Measurements from ENCODE around the gene CYTH2.

CYTH2 gene, protein sequence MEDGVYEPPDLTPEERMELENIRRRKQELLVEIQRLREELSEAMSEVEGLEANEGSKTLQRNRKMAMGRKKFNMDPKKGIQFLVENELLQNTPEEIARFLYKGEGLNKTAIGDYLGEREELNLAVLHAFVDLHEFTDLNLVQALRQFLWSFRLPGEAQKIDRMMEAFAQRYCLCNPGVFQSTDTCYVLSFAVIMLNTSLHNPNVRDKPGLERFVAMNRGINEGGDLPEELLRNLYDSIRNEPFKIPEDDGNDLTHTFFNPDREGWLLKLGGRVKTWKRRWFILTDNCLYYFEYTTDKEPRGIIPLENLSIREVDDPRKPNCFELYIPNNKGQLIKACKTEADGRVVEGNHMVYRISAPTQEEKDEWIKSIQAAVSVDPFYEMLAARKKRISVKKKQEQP

DNA sequence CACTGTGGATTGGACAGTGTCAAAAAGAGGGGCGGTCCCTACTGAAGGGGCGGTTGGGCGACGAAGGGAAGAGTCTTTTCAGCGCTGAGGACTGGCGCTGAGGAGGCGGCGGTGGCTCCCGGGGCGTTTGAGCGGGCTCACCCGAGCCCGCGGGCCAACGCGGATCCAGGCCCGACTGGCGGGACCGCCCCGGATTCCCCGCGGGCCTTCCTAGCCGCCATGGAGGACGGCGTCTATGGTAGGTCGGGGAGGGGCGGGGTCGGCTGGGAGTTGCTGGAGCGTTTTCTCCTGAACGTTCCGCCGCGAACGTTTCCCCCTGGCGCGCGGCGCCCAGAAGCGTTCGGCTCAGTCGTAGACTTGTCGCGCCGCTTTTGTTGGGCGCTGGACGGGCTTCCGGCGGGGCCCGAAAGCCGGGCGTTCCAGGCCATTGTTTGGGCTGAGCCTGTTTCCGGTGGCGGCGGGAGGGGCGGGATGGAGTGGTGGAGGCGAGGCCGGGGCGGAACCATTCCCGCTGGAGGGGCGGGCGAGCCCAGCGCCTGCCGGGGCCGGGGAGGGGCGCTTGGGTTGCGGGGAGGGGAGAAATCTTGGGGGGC is at the start of gene CYTH2:
Gene CYTH2, plus strand, starts transcription at position 81 of the 593 bp plus-strand sequence. Its CDS starts 139 bp downstream, at position 220.
- DNase-seq, result no peak

DNA sequence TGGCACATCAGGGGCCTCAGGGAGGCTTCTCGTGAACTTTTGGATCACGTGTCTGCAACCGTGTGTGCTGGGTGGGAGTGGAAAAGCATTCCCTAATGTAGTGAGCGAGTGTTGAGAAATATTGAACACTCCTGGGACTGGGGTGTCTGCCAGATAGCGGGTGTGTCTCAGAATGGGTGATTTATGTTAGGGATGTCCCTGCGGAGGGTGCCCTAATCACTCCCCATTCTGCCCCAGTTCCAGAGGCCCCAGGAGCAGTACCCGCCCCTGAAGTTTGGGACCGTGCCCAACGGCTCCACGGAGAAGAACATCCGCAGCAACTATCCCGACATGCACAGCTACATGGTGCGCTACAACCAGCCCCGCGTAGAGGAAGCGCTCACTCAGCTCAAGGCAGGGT is 47.6 kb upstream of the CYTH2 start:
- DNase-seq, result no peak

DNA sequence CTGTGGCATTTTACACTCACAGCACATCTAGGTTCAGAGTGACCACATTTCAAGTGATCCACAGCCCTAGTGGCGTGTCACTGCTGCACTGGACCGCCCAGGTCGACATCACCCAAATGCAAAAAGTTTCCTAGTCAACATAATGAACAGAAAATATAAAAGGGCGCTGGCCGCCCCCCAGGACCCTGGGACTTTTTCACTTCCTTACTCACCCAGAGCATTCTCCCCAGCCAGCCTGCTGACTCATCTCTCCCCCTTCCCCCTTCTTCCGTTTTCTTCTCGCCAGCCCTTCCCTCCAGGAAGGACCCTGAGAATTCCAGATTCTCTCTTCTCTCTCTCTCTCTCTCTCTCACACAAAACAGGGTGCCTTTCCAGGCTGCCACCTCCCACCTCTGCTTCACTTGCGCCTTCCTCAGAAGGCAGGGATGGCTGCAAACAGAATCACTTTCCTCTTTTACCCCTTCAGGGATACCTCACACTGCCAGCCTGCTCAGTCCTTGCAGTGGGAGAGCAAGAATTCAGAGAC is 44.4 kb upstream of the CYTH2 start:
- DNase-seq, result no peak

DNA sequence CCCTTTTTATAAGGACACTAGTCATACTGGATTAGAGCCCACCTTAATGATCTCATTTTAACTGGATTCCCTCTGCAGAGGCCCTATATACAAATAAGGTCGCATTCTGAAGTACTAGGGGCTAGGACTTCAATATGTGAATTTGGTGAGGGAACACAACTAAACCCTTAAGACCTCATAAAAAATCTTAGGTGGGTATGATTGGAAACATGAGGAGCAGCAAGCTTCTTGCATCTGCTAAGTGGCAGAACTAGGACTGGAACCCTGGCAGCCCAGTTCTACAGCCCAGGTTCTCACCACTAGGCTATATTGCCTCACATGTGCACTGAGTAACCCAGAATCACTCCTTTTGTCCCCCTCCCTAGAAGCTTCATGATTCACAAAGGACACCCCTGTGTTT is 40.5 kb upstream of the CYTH2 start:
- no peak for DNase-seq

DNA sequence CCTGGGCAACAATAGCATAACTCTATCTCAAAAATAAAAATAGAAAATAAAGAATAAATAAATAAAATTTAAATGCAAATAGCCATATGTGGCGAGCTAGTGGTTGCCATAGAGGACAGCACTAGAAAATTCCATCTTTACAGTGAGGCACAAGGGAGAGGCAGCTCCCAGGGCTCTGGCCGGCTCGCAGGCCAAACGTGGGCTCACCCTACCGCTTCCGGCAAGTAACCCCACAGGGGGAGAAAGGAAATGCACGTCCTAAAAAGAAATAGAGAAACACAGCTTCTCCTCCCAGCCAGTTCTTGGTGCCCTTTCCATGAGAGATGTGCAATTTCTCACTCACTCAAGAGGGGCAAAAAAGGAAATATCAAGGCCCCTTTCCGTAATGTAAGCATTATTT is 35.8 kb upstream of the CYTH2 start:
- DNase-seq, result no peak

DNA sequence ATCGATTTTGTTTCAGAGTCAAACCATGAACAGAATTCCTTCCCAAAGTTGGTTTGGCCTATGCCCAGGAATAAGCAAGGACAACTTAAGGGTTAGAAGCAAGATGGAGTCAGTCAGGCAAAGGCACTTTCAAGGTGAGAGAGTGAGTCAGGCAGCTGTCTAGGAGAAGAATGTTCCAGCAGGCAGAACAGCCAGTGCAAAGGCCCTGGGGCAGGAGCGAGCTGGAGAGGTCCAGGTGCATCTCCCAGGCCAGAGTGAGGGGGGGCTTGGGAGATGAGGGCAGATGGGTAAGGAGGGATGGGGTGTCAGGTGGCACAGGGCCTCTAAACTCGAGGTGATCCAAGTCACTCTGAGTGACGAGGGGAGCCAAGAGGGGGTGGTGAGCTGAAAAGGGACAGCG is 32.6 kb upstream of the CYTH2 start:
- DNase-seq, result no peak

DNA sequence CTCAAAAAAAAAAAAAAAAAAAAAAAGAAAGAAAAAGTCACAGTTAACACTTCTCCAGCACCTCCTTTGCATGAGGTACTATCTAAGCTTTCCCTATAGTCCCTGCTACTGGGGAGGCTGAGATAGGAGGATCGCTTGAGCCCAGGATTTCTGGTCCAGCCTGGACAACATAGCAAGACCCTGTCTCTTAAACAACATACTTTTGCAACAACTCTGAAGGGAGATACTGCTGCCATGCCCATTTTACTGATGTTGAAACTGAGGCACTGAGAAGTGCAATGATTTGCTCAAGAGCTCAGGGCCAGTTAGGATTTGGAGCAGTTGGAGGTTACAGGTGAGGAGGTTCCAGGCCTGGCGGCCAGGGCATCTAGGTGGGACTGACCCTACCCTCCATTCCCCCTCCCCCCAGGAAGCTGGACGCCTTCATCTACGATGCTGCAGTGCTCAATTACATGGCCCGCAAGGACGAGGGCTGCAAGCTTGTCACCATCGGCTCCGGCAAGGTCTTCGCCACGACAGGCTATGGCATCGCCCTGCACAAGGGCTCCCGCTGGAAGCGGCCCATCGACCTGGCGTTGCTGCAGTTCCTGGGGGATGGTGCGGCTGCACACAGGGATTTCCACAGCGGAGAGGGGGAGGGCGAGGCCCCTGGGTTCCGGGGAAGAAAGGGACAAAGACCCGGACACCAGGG is 27.7 kb upstream of the CYTH2 start:
- no peak for DNase-seq

DNA sequence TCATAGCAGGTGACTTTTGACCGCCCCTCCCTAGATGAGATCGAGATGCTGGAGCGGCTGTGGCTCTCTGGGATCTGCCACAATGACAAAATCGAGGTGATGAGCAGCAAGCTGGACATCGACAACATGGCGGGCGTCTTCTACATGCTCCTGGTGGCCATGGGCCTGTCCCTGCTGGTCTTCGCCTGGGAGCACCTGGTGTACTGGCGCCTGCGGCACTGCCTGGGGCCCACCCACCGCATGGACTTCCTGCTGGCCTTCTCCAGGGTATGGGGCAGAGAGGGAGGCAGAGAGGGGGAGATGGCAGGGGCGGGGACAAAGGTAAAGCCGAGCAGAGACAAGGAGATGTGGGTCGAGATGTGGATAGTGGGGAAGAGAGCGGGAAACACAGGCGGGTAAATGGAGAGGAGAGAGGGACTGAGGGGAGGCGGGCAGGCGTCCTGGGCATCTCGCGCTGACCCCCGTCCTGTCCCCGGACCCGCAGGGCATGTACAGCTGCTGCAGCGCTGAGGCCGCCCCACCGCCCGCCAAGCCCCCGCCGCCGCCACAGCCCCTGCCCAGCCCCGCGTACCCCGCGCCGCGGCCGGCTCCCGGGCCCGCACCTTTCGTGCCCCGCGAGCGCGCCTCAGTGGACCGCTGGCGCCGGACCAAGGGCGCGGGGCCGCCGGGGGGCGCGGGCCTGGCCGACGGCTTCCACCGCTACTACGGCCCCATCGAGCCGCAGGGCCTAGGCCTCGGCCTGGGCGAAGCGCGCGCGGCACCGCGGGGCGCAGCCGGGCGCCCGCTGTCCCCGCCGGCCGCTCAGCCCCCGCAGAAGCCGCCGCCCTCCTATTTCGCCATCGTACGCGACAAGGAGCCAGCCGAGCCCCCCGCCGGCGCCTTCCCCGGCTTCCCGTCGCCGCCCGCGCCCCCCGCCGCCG is 26.8 kb upstream of the CYTH2 start:
- no peak for DNase-seq

DNA sequence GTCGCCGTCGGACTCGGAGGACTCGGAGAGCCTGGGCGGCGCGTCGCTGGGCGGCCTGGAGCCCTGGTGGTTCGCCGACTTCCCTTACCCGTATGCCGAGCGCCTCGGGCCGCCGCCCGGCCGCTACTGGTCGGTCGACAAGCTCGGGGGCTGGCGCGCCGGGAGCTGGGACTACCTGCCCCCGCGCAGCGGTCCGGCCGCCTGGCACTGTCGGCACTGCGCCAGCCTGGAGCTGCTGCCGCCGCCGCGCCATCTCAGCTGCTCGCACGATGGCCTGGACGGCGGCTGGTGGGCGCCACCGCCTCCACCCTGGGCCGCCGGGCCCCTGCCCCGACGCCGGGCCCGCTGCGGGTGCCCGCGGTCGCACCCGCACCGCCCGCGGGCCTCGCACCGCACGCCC is 25.9 kb upstream of the CYTH2 start:
- no peak for DNase-seq

DNA sequence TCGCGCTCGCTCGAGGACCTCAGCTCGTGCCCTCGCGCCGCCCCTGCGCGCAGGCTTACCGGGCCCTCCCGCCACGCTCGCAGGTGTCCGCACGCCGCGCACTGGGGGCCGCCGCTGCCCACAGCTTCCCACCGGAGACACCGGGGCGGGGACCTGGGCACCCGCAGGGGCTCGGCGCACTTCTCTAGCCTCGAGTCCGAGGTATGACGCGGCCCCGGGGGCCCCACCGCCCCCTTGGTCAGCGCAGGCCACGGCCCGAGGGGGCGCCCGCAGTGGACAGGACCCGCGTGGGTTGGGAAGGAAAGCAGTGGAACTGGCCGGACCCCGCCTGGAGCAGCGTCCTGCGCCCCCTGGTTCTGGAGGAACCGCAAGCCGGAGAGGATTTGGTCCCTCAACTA is 25.4 kb upstream of the CYTH2 start:
- no peak for DNase-seq

DNA sequence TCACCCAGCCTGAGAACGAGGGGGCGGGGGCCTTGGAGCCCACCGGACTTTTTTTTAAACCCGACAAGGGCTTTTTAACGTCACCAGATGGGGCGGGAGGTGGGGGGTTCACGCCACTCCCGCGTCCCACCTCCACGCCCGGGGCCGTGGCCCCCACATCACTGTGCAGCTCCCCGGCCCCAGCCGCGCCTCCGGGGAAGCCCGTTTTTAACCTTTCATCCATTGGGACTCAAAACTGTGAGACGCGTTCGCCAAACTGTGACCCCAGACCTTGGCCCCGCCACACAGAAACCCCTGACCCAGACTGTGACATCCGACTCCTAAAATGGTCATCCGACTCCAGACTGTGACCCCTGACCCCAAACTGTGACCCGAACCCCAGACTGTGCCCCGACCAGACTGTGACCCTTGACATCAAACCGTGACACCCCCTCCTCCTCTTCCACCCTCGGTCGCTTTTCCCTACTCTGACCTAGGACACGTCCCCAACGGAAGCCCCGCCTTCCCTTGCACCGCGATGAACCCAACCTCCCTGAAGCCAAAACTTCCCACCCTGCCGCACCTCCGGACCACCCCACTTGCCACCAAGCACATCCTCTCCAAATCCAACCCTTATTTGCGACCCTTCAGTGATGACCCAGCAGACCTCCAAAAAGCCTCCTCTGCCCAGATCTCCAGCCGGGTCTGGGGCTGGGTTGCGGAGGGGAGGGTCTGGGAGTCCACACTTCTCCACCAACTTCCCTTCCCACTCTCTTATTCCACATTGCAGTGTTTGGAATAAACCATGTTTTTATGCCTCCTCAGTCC is 24.8 kb upstream of the CYTH2 start:
- no peak for DNase-seq

DNA sequence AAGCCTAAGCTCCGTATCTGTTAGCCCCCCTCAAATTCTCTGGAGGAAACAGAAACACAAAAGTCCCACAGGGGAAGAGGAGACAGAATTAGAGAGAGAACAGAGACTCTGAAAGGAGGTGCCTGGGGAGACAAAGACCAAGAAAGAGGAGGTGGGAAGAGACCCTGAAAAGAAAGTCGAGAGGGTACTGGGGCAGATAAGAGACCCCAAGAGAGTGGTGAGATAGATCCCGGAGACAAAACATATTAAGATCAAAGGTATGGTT is 24.3 kb upstream of the CYTH2 start:
- no peak for DNase-seq

DNA sequence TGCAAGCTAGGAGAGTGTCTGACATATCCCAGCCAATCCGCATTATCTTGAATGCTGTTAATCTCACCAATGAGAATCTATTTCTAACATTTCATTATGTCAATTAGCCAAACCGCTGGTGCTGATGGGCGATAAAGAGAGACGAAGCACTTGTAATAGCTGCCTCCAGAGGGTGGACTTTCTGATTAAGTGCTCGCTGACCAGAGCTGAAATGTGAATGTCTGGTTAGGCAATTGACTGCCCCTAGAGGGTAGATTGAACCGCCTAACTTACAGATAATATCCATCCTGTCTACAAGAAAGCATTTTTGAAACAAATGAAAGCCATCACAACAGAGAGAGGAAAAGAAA is 23.9 kb upstream of the CYTH2 start:
- DNase-seq, result no peak

DNA sequence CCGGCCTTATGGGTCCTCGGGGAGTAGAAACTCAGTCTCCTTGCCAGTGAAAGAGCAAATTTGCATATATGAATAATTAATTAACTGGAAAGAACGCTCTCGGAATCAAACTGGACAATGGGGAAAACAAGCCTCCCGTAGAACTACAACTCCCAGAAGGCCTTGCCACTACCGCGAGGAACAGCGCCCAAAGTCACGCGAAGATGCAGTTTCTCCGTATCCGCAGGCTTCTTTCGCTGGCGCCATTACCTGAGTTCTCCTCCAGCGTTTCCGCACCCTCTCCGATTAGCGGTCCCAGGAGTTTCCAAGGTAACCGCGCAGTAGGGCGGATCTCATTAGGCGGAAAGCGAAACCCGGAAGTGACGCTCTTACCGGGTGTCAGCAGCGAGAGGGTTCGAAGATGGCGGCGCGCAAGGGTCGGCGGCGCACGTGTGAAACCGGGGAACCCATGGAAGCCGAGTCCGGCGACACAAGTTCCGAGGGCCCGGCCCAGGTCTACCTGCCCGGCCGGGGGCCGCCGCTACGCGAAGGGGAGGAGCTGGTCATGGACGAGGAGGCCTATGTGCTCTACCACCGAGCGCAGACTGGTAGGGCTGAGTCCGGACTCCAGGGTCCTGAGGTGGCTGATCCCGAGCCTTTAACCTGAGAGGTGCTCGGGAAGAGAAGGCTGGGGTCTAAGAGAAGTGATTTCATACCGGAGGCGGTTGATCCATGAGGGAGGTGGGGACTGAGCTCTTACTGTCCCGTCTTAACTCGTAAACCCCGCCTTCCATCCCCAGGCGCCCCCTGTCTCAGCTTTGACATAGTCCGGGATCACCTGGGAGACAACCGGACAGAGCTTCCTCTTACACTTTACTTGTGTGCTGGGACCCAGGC is 23.3 kb upstream of the CYTH2 start, which contains the start of gene GRWD1:
Gene GRWD1, plus strand, starts transcription at position 378 of the 876 bp plus-strand sequence. Its CDS starts 23 bp downstream, at position 401.
- DNase-seq, result peak; percentile 90

DNA sequence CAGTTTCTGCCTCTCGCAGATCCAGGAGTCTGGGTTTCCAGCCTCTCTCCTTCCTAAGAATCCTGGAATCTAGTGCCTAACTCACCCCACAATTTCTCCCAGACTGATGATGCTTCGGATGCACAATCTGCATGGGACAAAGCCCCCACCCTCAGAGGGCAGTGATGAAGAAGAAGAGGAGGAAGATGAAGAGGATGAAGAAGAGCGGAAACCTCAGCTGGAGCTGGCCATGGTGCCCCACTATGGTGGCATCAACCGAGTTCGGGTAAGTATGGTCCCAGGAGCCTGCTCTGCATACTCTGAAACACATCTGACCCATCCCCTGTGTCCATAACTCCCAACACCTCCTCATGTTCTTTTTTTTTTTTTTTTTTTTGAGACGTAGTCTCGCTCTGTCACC is 22.6 kb upstream of the CYTH2 start:
- no peak for DNase-seq

DNA sequence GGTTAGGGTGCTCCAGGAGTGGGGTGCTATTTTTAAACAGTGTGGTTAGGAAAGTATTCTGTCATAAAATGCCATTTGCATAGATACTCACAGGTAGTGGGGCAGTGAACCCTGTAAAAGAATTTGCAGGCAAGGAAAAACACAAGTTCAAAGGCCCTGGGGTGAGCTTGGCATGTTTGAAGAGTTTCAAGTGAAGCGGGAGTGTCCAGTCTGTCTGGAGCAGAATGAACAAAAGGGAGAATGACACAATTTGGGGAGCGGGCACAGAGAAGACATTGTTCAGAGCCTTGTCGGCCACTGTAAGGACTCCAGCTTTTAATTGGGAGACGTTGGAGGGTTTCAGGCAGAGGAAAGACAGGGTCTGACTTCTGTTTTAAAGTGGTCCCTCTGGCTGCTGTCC is 20.6 kb upstream of the CYTH2 start:
- DNase-seq, result no peak

DNA sequence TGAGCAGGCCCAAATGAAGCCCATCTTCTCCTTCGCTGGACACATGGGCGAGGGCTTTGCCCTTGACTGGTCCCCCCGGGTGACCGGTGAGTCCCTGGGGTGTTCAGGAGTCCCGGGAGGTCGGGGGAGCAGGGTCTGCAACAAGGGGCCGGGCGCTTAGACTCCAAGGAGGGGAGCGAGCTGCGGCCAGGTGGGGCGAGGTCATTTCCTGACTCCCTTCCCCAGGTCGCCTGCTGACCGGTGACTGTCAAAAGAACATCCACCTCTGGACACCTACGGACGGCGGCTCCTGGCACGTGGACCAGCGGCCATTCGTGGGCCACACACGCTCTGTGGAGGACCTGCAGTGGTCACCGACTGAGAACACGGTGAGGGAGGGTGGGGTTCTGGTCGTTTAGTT is 18.7 kb upstream of the CYTH2 start:
- no peak for DNase-seq

DNA sequence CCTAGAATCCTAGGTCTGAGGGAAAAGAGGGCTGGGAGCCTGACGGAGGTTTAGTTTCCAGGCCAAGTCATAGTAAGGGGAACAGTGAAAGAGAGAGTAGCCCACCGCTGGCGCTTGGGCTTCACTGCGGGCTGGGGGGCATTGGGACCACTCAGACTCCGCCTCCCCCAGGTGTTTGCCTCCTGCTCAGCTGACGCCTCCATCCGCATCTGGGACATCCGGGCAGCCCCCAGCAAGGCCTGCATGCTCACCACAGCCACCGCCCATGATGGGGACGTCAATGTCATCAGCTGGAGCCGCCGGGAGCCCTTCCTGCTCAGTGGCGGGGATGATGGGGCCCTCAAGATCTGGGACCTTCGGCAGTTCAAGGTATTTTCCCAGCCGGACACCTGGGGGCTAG is 18.3 kb upstream of the CYTH2 start:
- DNase-seq, result no peak

DNA sequence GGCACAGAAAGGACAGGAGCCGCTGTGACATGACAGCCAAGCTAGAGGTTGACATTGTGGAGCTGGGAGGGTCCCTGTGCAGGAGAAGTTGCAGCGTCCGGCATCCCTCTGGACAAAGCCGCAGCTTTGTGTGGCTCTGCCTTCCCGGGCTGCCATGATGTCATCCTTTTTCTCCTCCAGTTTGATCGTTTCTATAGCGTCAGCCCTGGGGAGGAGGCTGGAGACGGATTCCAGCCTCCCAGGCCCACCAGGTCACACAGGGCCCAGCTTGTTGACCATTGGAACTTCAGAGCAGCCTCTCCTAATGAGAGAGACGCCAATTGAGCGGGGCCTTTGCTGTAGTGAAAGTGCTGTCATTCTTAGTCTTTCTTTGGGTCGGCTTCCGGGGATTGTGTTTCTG is 17.5 kb upstream of the CYTH2 start:
- no peak for DNase-seq

DNA sequence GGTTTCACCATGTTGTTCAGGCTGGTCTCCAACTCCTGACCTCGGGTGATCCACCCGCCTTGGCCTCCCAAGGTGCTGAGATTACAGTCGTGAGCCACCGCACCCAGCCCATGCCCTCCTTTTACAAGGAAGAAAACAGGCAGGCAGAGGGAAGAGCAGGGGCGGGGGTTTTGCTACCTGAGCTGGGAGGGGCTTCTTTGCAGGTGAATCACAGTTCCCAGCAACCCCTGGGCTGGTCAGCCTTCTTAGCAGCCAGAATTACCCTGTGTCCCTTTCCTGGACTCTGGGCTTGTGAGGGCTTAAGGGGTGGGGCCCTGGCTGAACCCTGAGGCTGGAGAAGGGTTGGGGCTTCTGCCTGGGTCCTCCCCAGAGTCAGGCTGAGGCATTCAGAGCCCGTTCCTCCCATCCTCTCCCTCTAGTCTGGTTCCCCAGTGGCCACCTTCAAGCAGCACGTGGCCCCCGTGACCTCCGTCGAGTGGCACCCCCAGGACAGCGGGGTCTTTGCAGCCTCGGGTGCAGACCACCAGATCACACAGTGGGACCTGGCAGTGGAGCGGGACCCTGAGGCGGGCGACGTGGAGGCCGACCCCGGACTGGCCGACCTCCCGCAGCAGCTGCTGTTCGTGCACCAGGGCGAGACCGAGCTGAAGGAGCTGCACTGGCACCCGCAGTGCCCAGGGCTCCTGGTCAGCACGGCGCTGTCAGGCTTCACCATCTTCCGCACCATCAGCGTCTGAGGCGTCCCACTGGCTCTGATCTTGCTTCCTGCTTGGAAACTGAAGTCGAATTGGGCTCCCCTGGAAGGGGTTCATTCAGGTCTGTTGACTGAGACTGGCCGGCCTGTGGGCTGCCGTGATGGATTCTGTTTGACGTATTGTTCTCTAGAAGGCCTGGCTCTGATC is 16.6 kb upstream of the CYTH2 start:
- DNase-seq, result no peak

Measured in SIG-M5 (cell line).